Liver (tissue), 3 donors: Measurements from ENCODE around the gene PPIA.

ENCODE experiments used
- EGR1 ChIP-seq, 2 donors: IDR thresholded peaks; 2 replicates each; pipeline ENCODE4 v1.6.1; 2016 to 2018; ENCODE audit warnings: antibody characterized with exemption in 2 of 2, low read depth in 2 of 2
- GABPA ChIP-seq, 2 donors: IDR thresholded peaks in 1 of 2; conservative IDR thresholded peaks in 1 of 2; 2 replicates each; pipeline ENCODE4 v1.6.1; 2016; ENCODE audit warnings: antibody characterized with exemption in 2 of 2, mild to moderate bottlenecking in 1 of 2, moderate library complexity in 1 of 2
- HNF4G ChIP-seq: IDR thresholded peaks from 2 replicates; pipeline ENCODE4 v1.6.1; 2016; ENCODE audit warnings: antibody characterized with exemption
- RAD21 ChIP-seq, 2 donors: IDR thresholded peaks; 2 replicates each; pipeline ENCODE4 v1.6.1; 2016; ENCODE audit warnings: antibody characterized with exemption in 2 of 2, mild to moderate bottlenecking in 2 of 2
- SP1 ChIP-seq: IDR thresholded peaks from 2 replicates; pipeline ENCODE4 v1.6.1; 2018; ENCODE audit warnings: antibody characterized with exemption, mild to moderate bottlenecking
- TF ChIP-seq, protein P1 (sequence below): fragments of 150-350 bp; IDR thresholded peaks from 2 replicates; pipeline ENCODE4 v1.5.1; 2017; ENCODE audit warnings: improper control_type of control experiment, low read depth, low read length; ENCODE audit not compliant: missing input control
- TF ChIP-seq, protein P2 (sequence below): IDR thresholded peaks from 2 replicates; pipeline ENCODE4 v1.6.1; 2016; ENCODE audit warnings: antibody characterized with exemption
- donor health status: healthy.
- donor health status: healthy.

DNA sequence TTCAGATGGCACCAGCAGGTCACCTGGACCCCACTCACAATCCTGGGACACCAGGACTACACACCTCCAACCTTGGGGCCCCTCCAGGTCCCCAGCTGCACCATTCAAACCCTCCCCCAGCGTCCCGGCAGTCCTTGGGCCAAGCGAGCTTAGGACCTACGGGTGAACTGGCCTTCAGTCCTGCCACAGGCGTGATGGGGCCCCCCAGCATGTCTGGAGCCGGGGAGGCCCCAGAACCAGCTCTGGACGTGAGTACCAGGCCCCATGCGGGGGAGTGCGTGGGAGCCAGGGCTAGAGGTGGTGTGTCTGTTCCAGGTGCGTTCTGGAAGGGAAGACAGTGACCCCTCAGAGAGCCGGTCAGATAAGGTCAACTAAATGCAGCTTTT, 30.1 kb upstream of the PPIA start:
- TF ChIP-seq HNF4G (no peak), SP1 (no peak), GABPA (IDR thresholded peaks at IDR 0.05 in 1 of 2, conservative IDR thresholded peaks at IDR 0.05 in 1 of 2) (no peak), RAD21 (IDR thresholded peaks at IDR 0.05) (no peak), EGR1 (IDR thresholded peaks at IDR 0.05; ENCODE audit: low read depth in 2 of 2) (no peak)
- TF ChIP-seq, protein P1, sequence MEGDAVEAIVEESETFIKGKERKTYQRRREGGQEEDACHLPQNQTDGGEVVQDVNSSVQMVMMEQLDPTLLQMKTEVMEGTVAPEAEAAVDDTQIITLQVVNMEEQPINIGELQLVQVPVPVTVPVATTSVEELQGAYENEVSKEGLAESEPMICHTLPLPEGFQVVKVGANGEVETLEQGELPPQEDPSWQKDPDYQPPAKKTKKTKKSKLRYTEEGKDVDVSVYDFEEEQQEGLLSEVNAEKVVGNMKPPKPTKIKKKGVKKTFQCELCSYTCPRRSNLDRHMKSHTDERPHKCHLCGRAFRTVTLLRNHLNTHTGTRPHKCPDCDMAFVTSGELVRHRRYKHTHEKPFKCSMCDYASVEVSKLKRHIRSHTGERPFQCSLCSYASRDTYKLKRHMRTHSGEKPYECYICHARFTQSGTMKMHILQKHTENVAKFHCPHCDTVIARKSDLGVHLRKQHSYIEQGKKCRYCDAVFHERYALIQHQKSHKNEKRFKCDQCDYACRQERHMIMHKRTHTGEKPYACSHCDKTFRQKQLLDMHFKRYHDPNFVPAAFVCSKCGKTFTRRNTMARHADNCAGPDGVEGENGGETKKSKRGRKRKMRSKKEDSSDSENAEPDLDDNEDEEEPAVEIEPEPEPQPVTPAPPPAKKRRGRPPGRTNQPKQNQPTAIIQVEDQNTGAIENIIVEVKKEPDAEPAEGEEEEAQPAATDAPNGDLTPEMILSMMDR: no peak
- TF ChIP-seq, protein P2, sequence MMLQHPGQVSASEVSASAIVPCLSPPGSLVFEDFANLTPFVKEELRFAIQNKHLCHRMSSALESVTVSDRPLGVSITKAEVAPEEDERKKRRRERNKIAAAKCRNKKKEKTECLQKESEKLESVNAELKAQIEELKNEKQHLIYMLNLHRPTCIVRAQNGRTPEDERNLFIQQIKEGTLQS: no peak
